HepG2 (cell line): Measurements from ENCODE around the gene CCDC18.

ENCODE experiments used
- CEBPB ChIP-seq: IDR thresholded peaks from 2 replicates; pipeline ENCODE4 v1.6.1; 2011; ENCODE audit warnings: low read depth, low read length, improper control_type of control experiment, borderline replicate concordance
- CREB1 ChIP-seq, 2 experiments: fragments of 450-650 bp in 1 of 2; IDR thresholded peaks; 2 replicates each; pipeline ENCODE4 v1.6.1; 2016 to 2017; ENCODE audit warnings: control low read depth in 1 of 2, mild to moderate bottlenecking in 1 of 2, missing compliant biosample characterization in 1 of 2, missing genetic modification characterization in 1 of 2
- CTCF ChIP-seq: sonication (generic); formaldehyde crosslinking; IDR thresholded peaks from 2 replicates; pipeline ENCODE4 v1.5.0; 2020; ENCODE audit warnings: mild to moderate bottlenecking, missing genetic modification reagents, moderate library complexity
- ELF1 ChIP-seq: sonication (generic); formaldehyde crosslinking; IDR thresholded peaks from 2 replicates; pipeline ENCODE4 v1.4.0; 2020; ENCODE audit warnings: missing genetic modification reagents
- FOXJ3 ChIP-seq: sonication (generic); formaldehyde crosslinking; IDR thresholded peaks from 2 replicates; pipeline ENCODE4 v1.4.0; 2020; ENCODE audit warnings: missing genetic modification reagents, mild to moderate bottlenecking, borderline replicate concordance
- FOXO1 ChIP-seq: sonication (generic); formaldehyde crosslinking; IDR thresholded peaks from 2 replicates; pipeline ENCODE4 v1.4.0; 2020; ENCODE audit warnings: missing genetic modification reagents
- HNF1A ChIP-seq, 2 experiments: sonication (generic) in 1 of 2; formaldehyde crosslinking in 1 of 2; IDR thresholded peaks; 2 replicates each; pipeline versions ENCODE4 v1.4.0 to v1.6.1; 2016 to 2020; ENCODE audit warnings: borderline replicate concordance in 1 of 2, low read depth in 1 of 2, mild to moderate bottlenecking in 1 of 2, missing genetic modification reagents in 1 of 2
- KDM3A ChIP-seq: IDR thresholded peaks from 2 replicates; pipeline ENCODE4 v1.6.1; 2018; ENCODE audit warnings: low read depth, missing compliant biosample characterization
- SMC3 ChIP-seq: IDR thresholded peaks from 2 replicates; pipeline ENCODE4 v1.6.1; 2011; ENCODE audit warnings: low read length, improper control_type of control experiment
- SOX5 ChIP-seq: IDR thresholded peaks from 2 replicates; pipeline ENCODE4 v1.6.1; 2016; ENCODE audit warnings: borderline replicate concordance
- ZNF274 ChIP-seq: sonication (generic); formaldehyde crosslinking; IDR thresholded peaks from 2 replicates; pipeline ENCODE4 v1.5.1; 2020; ENCODE audit warnings: mild to moderate bottlenecking, missing genetic modification reagents
- ZNF331 ChIP-seq: sonication (generic); formaldehyde crosslinking; IDR thresholded peaks from 2 replicates; pipeline ENCODE4 v1.4.0; 2020; ENCODE audit warnings: missing genetic modification reagents

- TF ChIP-seq SOX5 (no peak), KDM3A (CRISPR knock-in tag) (no peak), ZNF274 (CRISPR knock-in tag) (no peak), CTCF (no peak), HNF1A (IDR thresholded peaks at IDR 0.05; ENCODE audit: low read depth) (no peak), HNF1A (CRISPR knock-in tag; IDR thresholded peaks at IDR 0.05; ENCODE audit: borderline replicate concordance) (no peak), ZNF331 (CRISPR knock-in tag) (no peak), ELF1 (CRISPR knock-in tag) (no peak), FOXJ3 (no peak), FOXO1 (CRISPR knock-in tag) (no peak), SMC3 (no peak), CEBPB (no peak), CREB1 (IDR thresholded peaks at IDR 0.05) (no peak), CREB1 (CRISPR knock-in tag; IDR thresholded peaks at IDR 0.05) (no peak)
These were observed 25.2 kb upstream of the CCDC18 start for GRCh38 chr1:93155335-93155734.
